Adrenal gland (tissue), 12 donors: ENCODE data around the gene SETD2. TPM values are rescaled to one million over a fixed set of nuclear protein-coding genes. Genes with fewer than 3 reads are reported as not detected.
"Not testable (repeated sequence)": the region's sequence is repeated elsewhere in the genome, so short reads cannot be mapped to it uniquely, and the experiment has no call there.

Experiments used
- DNase-seq, 7 donors: peaks; one replicate each; pipeline ENCODE4 v3.0.0-alpha.2; 2019 to 2020
- H3K27ac ChIP-seq, 5 donors: fragments of 200-600 bp; sonication (generic) in 4 of 5; 1 replicate in 3 of 5; 2 replicates in 2 of 5; pipeline versions ENCODE4 v1.5.1 to v1.8.0; 2016 to 2020; ENCODE audit warnings: mild to moderate bottlenecking in 1 of 5
- H3K27me3 ChIP-seq: fragments of 200-600 bp; 2 replicates; pipeline ENCODE4 v1.8.0; 2021
- H3K36me3 ChIP-seq, 2 donors: fragments of 200-600 bp; replicated peaks in 1 of 2; 1 replicate in 1 of 2; 2 replicates in 1 of 2; pipeline versions ENCODE4 v1.5.1 to v1.8.0; 2018 to 2022
- H3K4me1 ChIP-seq, 2 donors: fragments of 200-600 bp; replicated peaks in 1 of 2; 1 replicate in 1 of 2; 2 replicates in 1 of 2; pipeline versions ENCODE4 v1.5.1 to v1.8.0; 2018 to 2021
- H3K4me3 ChIP-seq, 4 donors: fragments of 200-600 bp; sonication (generic) in 3 of 4; one replicate each; pipeline ENCODE4 v1.5.1; 2016 to 2018
- H3K9me3 ChIP-seq, 3 donors: fragments of 200-600 bp; sonication (generic) in 1 of 3; replicated peaks in 1 of 3; 1 replicate in 2 of 3; 2 replicates in 1 of 3; pipeline versions ENCODE4 v1.5.1 to v1.8.0; 2016 to 2021
- CTCF ChIP-seq, 6 experiments: fragments of 450-650 bp in 4 of 6; fragments of 200-600 bp in 2 of 6; sonication (generic) in 1 of 6; IDR thresholded peaks; 1 replicate in 5 of 6; 2 replicates in 1 of 6; pipeline versions ENCODE4 v1.5.1 to v1.8.0; 2016 to 2021; ENCODE audit warnings: antibody characterized with exemption in 6 of 6, mild to moderate bottlenecking in 2 of 6, moderate library complexity in 1 of 6
- POLR2A ChIP-seq, 2 donors: fragments of 450-650 bp; IDR thresholded peaks; one replicate each; pipeline ENCODE4 v1.6.1; 2017; ENCODE audit warnings: antibody characterized with exemption in 2 of 2, mild to moderate bottlenecking in 2 of 2, moderate library complexity in 1 of 2
- WGBS, 4 donors: extraction: QIAGEN DNeasy Blood & Tissue Kit in 2 of 4; methylation state at CpG; one replicate each; pipeline versions ENCODE4 v1.1.5 to v1.1.7; 2013 to 2017; 5-methylcytosine and 5-hydroxymethylcytosine counted together
- intact Hi-C, 2 donors: fragments of 100-400 bp; cut with DNase I; formaldehyde crosslinking; loops; one replicate each; pipeline versions ENCODE4 v1.14.1 to v1.15.0; 2022 to 2023
- polyA plus RNA-seq, 3 donors: library from polyadenylated mRNA; stranded (reverse); fragments of 200-250 nt in 2 of 3; fragments of 350-450 nt in 1 of 3; fragmentation: Illumina TruSeq in 1 of 3; extraction: RNeasy Lipid Tissue Mini Kit (QIAGEN cat#74804) in 1 of 3; gene quantifications; one replicate each; pipeline ENCODE4 v1.2.3, GENCODE V29; 2013 to 2014
- total RNA-seq, 9 donors: library from RNA; depleted of rRNA in 4 of 9; stranded (reverse); fragments of >200 nt in 4 of 9; fragments of 120-200 nt in 1 of 9; fragmentation: NEBNext Ultra II Directional in 1 of 9; extraction: Animal tissue kit (Norgen Biotek cat#: 25700) in 1 of 9; gene quantifications; one replicate each; pipeline versions ENCODE4 v1.1.0 to v1.2.4, GENCODE V29; 2013 to 2023
- donor health status: healthy with polysubstance abuse.
- donor health status: Bipolar disorder and iron deficiency.
- donor health status: DM: yes; HTN: yes; CAD: no.
- donor health status: DM: no; HTN: no; CAD: no.
- donor health status: DM: no; HTN: no; CAD: no.
- donor health status: DM: yes; HTN: yes; CAD: no.

The SETD2 gene
- total and polyA plus RNA-seq, 12 donors: 12.6 to 58.9 (median 39.1) TPM

- DNase-seq: no peak
- 72 to 80% (median 77%) methylated on average over 5 of the region's 5 CpGs for WGBS, 4 donors
- intact Hi-C loops: no loop called here
- Histone ChIP-seq H3K27ac (no peak overlapping the region), H3K4me3 (no peak overlapping the region), H3K27me3 (no peaks in the 10 kb centered on the region), H3K9me3 (no peaks in the 10 kb centered on the region), H3K4me1 (peaks cover 0 to 5% of the 10 kb centered on the region in 2 donors), H3K36me3 (peaks cover 0 to 65% of the 10 kb centered on the region in 2 donors)
- TF ChIP-seq POLR2A (IDR thresholded peaks at IDR 0.05) (no peak), CTCF (IDR thresholded peaks at IDR 0.05) (no peak)
Measured at GRCh38 chr3:47042231-47042791, 121.6 kb downstream of the SETD2 start.

DNA sequence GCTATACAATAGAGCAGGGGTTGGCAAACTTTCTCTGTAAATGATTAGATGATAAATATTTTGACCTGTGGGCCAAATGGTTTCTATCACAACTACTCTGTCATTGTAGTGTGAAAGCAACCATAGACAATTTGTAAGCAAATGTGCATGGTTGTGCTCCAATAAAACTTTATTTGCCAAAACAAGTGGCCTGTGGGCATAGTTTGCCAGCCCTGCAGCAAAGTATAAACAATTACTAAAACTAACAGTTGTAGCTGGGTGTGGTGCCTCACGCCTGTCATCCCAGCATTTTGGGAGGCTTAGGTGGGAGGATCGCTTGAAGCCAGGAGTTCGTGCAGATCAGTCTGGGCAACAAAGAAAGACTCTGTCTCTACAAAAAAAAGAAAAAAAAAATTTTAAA is 122.8 kb downstream of the SETD2 start:
- WGBS, 4 donors: 95 to 98% (median 95%) methylated on average over 3 of the region's 3 CpGs
- intact Hi-C loops: no loop called here
- Histone ChIP-seq H3K27me3 (no peaks in the 10 kb centered on the region), H3K4me3 (no peak overlapping the region), H3K27ac (no peak overlapping the region), H3K9me3 (no peaks in the 10 kb centered on the region), H3K36me3 (peaks cover 0 to 71% of the 10 kb centered on the region in 2 donors), H3K4me1 (peaks cover 3% of the 10 kb centered on the region in 2 donors)
- DNase-seq: no peak
- TF ChIP-seq POLR2A (IDR thresholded peaks at IDR 0.05) (no peak), CTCF (IDR thresholded peaks at IDR 0.05) (no peak)

DNA sequence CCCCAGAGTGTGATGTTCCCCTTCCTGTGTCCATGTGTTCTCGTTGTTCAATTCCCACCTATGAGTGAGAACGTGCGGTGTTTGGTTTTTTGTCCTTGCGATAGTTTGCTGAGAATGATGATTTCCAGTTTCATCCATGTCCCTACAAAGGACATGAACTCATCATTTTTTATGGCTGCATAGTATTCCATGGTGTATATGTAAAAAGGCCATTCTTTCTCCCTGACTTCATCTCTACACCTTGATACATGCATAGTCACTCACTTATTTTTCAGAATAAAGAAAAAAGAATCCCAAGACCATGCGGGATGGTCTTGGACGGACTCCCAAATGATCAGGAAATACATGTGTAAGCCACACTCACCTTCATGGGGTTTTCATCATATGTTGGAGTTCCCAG is 126.6 kb downstream of the SETD2 start:
- intact Hi-C loops: not testable (repeated sequence)
- 77 to 80% (median 79%) methylated on average over 4 to 5 of the region's 6 CpGs for WGBS, 4 donors

DNA sequence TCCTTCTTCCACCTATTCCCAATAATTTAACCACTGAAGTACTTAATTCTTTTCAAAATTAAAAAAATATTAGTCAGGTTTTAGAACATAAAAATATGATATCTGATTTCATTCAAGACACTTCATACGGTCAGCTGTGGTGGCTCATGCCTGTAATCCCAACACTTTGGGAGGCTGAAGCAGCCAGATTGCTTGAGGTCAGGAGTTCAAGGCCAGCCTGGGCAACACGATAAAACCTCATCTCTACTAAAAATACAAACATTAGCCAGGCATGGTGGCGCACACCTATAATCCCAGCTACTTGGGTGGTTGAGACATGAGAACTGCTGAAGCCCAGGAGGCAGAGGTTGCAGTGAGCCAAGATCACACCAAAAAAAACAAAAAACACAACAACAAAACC is 127.8 kb downstream of the SETD2 start:
- TF ChIP-seq CTCF (IDR thresholded peaks at IDR 0.05) (no peak), POLR2A (IDR thresholded peaks at IDR 0.05) (no peak)
- H3K36me3 ChIP-seq: peaks cover 0 to 55% of the 10 kb centered on the region in 2 donors
- WGBS, 4 donors: 52 to 66% (median 62%) methylated on average over 3 of the region's 3 CpGs
- no peak overlapping the region for H3K27ac ChIP-seq
- H3K4me1 ChIP-seq: peaks cover 6 to 25% of the 10 kb centered on the region in 2 donors
- DNase-seq: no peak
- no peaks in the 10 kb centered on the region for H3K27me3 ChIP-seq
- H3K4me3 ChIP-seq: no peak overlapping the region
- no peaks in the 10 kb centered on the region for H3K9me3 ChIP-seq
- intact Hi-C loops: no loop called here

More for the DNA sequence above, 126.6 kb downstream of the SETD2 start:
- not testable (repeated sequence) for H3K27ac ChIP-seq, H3K27me3 ChIP-seq, H3K9me3 ChIP-seq, H3K4me3 ChIP-seq, DNase-seq
- Histone ChIP-seq H3K4me1 (peaks cover 6 to 16% of the 10 kb centered on the region in 2 donors), H3K36me3 (peaks cover 0 to 66% of the 10 kb centered on the region in 2 donors)

GRCh38 chr3:47035645-47036044 is 128.3 kb downstream of the SETD2 start:
- Histone ChIP-seq H3K27ac (no peak overlapping the region), H3K27me3 (no peaks in the 10 kb centered on the region), H3K4me1 (peaks cover 6 to 30% of the 10 kb centered on the region in 2 donors), H3K9me3 (no peaks in the 10 kb centered on the region), H3K36me3 (peaks cover 0 to 50% of the 10 kb centered on the region in 2 donors), H3K4me3 (no peak overlapping the region)
- intact Hi-C loops: no loop called here
- WGBS, 4 donors: 45 to 62% (median 51%) methylated on average over 2 of the region's 2 CpGs
- DNase-seq: no peak
- TF ChIP-seq POLR2A (IDR thresholded peaks at IDR 0.05) (no peak), CTCF (IDR thresholded peaks at IDR 0.05) (no peak)
